ENCODE data around the gene GPRIN2. TPM values are rescaled to one million over a fixed set of nuclear protein-coding genes. Genes with fewer than 3 reads are reported as not detected.
"Not testable (repeated sequence)": the region's sequence is repeated elsewhere in the genome, so short reads cannot be mapped to it uniquely, and the experiment has no call there.

GPRIN2 gene
- total RNA-seq, 1 donor = not detected

DNA sequence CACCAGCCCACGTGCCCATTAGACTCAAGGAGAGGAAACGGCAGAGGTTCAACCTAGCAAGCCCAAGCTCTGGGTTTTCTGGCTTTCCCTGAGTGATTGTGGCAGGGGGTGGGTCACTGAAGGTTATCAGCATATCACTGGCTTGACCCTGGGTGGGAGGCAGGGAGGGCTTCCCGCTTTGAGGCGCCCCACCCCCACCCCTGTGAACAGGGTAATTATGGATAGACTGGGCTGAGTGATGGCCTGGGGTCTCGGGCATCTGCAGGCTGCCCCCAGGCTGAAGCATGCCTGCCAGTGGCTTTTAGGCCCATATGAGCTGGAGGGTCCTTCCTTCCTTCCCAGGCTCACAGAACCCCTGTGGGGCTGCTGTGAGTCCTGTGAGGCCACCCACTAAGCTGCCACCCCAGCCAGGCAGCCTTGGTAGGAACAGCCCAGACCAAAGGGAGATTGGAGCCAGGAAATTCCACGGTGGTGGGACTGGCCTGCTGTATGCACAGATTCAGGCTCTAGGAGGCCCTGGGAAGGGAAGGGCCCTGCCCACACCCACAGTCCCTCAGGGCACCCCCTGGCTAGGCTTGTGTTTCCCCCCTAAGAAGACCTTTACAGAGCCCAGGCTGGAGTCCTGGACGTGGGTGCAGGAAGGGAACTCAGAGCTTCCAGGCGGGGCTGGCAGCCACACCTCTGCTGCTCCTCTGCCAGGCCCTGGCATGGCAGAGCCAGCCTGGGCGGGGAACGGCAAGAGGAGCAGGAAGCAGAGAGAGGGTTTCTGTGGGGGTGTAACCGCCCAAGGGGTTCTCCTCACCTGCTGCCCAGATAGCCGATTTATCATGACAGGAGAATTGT, 33.1 kb downstream of the GPRIN2 start:
- no peak for DNase-seq (ENCODE audit: low read depth in 2 of 3, low spot score in 2 of 3)

DNA sequence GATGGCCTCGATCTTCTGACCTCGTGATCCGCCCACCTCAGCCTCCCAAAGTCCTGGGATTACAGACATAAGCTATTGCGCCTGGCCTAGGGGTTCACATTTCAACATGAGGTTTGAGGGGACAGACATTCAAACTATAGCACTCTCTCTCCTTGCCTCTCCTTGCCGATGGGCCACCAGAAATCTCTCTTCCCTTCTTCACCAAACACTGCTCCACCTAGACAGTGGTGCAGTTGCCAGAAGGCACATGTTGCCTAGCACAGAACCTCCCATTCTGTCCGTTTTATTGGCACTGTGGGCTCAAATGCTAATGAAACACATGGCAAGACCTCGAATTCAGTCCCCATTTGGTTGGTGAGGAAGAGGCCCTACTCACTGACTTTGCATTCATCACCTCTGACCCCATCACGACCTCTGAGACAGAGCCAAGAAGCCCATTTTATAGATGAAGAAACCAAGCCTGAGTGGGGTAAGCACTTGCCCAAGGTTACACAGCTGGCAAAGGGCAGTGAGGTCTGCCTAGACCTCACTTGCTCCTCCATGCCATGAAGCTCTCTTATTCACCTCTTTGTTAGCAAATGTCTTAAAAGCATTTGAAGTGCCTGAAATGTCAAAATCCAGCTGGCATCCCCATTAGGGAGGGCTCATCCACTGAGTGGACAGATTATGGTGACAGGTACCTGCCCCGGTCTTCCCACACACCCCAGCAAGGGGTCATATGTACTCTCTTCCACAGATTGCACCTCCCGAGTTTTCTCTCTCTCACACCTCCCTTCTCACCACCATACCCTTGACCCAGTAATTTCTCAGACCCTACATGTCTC, 34.0 kb downstream of the GPRIN2 start:
- DNase-seq (ENCODE audit: low read depth in 2 of 3, low spot score in 2 of 3) = no peak

DNA sequence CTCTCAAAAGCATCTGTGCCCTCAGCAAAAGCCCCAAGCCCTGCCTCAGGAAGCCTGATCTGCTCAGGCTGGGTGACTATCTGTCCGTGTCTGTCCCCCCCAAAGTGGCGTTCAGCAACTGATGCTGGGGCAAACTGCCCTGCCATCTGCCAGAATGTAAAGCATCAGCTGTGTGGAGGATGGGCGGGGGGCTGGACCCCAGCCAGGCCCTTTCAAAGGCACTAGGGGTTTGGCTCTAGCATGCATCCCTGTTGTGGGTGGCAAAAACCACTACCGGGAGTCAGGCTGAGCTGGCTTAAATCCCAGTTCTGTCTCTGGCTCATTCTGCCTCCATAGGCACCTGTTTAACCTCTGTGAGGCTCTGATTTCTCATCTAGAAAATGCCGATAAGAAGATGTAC, 35.5 kb downstream of the GPRIN2 start:
- DNase-seq (ENCODE audit: low read depth in 2 of 3, low spot score in 2 of 3) = no peak

DNA sequence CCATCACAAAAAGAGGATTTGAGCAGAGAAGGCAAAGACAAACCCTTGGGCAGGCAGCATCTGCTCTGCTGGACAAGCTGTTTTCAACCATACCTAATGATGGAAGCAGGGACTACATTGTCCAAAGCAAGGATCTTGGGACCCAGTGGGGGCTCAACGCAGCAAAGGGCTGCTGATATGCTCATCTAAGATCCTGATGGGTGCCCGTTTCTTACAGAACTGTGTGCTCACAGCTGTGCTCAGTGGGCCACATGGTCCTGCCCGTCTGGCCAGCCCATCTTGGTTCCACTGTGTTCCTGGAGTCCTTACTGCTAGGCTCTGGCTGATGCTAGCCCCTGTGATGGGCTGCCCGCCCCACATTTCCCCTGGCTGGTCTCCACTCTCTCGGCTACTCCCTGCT, 36.1 kb downstream of the GPRIN2 start:
- DNase-seq (ENCODE audit: low read depth in 2 of 3, low spot score in 2 of 3) = no peak

DNA sequence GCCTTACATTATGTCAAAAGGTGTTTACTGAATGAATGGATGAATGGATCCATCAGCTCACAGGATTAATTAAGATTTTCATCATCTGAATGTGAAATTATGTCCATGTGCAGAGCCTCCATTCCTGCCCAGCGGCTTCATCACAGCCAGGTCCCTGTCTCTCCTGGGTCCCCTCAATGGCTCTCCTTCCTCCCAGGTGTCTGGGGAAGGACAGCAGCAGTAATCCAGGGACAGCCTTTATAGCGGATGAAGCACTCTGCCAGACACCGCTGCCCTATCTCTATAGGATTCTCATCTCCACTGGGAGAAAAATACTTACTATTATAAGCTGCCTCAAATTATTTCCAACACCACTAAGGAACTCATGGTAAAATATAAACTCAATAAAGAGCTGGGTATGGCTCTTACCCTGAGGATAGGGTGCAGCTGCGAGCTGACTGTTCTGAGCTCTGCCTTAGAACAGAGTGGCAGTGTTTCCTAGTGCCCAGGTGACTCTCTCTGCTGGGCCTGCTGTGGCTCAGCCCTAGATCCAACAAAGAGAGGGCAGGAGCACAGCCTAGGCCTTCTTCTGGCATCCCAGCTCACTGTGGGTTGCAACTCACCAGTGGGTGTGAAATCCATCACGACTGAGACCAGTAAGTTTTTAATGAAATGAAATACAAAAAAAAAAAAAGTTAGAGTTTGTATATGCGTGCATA, 38.3 kb downstream of the GPRIN2 start:
- no peak for DNase-seq (ENCODE audit: low read depth in 2 of 3, low spot score in 2 of 3)

DNA sequence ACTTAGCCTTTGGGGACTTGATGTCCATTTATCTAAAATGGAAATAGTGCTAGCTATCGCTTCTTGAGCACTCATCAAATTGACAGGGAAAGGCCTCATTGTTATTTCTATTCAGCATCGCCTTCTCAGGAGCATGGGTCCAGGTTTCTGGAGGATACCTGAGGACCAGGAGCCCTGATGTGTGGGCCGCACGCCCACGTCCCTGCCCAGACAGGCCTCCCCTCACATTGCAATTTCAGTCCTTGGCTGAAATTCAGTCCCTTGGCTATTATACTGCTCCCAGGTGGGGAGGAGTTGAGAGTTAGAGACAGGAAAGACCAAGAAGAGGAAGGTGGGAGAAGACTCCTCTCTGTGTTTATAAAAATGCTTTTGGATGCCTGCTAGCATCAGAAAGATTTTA, 38.9 kb downstream of the GPRIN2 start:
- no peak for DNase-seq (ENCODE audit: low read depth in 2 of 3, low spot score in 2 of 3)

DNA sequence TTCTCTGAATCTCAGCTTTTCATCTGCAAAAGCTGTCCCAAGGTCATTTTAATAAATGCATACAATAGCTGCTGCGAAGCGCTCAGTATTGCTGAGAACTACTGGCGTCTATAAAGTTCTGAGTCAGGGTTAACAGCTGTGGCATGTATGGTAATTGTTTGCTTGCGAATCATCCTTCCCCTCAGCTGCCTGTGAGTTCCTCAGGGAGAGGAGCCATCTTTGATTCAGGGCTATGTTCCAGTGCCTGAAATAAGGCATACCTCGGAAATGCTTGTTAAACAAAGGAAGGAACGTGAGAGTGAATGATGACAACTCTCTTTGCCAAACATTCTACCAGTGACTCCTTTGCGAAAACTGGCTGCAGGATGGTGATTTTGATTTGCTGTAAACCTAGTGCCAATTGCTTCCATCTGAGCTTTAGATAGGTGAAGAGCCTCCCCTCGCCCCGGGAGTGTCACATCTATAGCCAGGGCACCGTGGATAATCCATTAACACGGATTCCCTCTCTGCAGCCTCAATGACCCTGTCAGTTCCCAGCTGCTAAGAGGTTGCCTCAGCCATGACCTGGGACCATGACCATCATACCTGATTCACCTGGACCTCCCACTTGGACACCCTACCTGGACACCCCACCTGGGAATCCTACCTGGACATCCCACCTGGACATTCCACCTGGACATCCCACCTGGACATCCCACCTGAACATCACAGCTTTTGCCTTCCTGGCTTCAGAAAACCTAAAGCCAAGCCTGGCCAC, 39.6 kb downstream of the GPRIN2 start:
- DNase-seq (ENCODE audit: low read depth in 2 of 3, low spot score in 2 of 3) = no peak

DNA sequence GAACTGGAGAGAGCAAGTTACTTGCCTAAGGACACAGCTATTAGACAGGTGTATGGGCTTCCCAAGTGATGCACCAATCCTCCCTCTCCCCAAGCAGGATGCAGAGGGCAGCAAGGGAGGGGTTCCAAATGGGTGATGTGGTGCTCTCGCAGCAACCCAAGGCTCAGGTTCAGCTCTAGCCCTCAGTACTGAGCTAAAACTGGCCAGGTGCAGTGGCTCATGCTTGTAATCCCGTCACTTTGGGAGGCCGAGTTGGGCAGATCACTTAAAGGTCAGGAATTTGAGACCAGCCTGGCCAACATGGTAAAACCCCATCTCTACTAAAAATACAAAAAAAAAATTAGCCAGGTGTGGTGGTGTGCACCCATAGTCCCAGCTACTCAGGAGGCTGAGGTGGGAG, 40.7 kb downstream of the GPRIN2 start:
- DNase-seq (ENCODE audit: low read depth in 2 of 3, low spot score in 2 of 3) = no peak

DNA sequence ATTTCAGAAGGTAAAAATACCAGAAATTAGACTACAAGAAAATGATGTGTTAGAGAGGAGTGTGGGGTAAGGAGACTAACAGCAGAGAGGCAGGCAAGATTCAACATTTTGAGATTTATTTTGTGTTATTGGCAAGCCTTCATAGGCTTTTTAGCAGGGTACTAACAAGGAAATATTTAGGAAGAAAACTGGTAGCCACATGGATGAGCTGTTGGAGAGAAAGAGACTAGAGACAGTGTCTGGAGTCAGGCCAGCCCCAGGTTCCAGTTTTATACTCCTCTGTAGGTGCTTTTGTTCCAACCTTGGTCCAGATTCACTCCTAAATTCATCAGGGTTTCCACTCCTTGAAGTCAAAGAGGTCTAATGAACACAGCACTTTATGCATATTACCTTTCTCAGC, 41.1 kb downstream of the GPRIN2 start:
- no peak for DNase-seq (ENCODE audit: low read depth in 2 of 3, low spot score in 2 of 3)

DNA sequence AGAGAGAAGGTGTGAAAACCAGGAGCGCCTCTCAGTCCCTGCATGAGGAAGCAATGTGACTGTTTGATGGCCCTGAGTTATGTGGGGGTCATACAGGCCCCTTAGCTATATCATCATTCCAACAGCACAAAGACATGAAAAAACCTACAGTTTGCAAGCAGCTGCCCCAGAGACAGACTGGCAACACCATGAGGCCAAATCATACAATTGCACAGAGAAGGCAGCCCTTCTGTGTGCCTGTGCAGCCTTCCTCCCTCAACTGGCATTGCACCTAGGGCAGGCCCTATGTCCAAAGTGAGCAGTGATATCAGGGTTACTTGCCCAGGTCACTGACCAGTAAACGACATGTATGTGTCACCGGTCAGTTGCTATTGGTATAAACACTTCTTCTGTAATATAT, 41.6 kb downstream of the GPRIN2 start:
- no peak for DNase-seq (ENCODE audit: low read depth in 2 of 3, low spot score in 2 of 3)

DNA sequence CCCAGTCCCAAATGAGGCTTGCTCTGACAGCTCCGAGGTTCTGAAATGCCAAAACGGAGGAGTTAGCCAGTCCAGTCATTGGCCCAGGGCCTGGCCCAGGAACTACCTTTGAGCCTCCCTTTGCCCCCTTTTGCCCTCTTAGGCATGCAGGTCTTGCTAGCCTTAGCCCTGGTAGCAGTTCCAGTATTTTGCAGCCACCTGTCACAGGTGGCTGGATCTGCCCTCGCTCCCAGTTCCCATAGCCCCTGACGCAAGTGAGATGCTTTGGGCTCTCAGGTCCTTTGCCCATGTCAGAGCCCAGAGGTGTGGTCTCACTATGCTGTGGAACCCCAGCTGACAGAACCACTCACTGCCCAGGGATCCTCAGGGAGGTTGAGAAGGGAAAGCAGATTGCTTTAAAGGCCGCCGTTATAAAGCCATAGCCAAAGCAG, 42.0 kb downstream of the GPRIN2 start:
- no peak for DNase-seq (ENCODE audit: low read depth in 2 of 3, low spot score in 2 of 3)

DNA sequence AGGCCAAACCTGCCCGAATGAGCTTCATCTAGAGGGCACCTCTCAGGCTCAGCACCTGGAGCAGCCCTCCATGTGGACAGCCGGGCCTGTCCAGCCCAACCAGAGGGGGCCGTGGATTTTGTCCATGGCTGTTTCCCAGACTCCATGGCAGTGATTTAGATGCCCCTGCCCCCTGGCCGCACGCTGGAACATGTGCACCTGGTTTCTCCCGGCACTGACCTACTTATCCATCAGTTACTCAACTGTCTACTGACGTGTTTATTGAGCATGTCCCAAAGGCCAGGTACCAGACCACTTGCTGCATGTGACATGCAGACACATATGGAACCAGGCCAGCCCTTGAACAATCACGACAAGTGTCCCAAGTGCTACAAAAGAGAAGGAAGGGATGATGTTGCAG, 43.1 kb downstream of the GPRIN2 start:
- DNase-seq (ENCODE audit: low read depth in 2 of 3, low spot score in 2 of 3) = not testable (repeated sequence)

DNA sequence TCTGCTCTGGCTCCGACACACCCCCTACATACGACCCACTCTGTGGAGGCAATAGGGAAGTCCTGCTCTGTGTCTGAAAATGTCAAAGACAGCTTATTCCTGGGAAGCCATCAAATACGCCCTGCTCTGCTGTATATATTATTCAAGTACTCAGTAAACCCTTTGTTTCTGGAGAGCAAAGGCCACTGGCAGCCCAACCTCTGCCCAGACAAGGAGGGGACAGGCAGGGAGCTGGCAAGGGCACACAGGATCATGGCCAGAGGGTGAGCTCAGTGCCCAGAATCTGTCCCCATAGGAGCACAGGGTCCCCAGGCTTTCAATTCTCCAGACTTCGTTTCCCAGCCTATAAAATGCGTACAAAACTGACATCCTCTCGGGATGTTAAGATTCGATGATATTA, 43.7 kb downstream of the GPRIN2 start:
- DNase-seq (ENCODE audit: low read depth in 2 of 3, low spot score in 2 of 3) = not testable (repeated sequence)

DNA sequence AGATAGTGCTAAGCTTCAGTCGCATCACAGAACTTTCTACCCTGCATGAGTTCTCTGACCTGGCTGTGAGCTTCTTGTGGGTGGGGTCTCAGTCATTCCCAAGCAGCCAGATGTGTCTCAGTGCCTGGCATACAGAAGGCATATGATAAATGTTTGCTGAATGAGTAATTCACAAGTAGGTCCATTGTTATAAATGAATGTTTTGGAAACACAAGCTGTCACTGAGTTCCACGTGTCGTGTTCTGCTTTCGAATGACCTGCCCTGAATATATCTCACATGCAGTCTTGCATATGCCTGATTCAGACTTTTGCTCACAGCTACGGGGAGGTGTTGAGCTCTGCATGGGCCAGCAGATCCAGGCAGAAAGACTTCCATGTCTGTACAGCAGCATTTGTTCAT, 44.5 kb downstream of the GPRIN2 start:
- not testable (repeated sequence) for DNase-seq (ENCODE audit: low read depth in 2 of 3, low spot score in 2 of 3)

Other genes starting within 250 kb of the GPRIN2 start
- gene ANXA8L1, start 180.9 kb downstream of the GPRIN2 start, total RNA-seq = not detected
- gene NPY4R, start 90.7 kb downstream of the GPRIN2 start, total RNA-seq = under 0.01 TPM
- gene SYT15, start 22.5 kb upstream of the GPRIN2 start, total RNA-seq = 0.27 TPM